ENCODE results near the gene MTAP.

Gene MTAP

DNA sequence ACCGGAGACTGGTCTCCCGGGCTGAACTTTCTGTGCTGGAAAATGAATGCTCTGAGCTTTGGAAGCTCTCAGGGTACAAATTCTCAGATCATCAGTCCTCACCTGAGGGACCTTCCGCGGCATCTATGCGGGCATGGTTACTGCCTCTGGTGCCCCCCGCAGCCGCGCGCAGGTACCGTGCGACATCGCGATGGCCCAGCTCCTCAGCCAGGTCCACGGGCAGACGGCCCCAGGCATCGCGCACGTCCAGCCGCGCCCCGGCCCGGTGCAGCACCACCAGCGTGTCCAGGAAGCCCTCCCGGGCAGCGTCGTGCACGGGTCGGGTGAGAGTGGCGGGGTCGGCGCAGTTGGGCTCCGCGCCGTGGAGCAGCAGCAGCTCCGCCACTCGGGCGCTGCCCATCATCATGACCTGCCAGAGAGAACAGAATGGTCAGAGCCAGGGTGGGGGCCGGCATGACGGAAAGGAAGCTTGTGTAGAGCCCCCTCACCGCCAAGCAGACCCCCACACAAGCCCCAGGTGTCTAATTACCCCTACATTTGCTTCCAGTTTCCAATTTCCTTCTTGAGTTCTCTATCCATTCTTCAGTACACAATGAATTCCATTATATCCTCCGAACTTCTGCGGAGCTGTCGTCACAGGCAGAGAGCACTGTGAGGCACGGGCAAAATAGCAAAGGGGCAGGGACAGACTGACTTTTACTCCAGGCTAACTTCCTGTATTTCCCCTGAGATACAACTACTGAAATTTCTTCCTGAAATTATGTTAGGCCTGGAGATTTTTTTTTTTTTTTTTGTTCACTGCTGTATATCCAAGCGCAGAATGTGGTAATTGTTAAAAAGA, 168.6 kb downstream of the MTAP start:
- Histone ChIP-seq H3K4me3 (ENCODE audit: insufficient read depth in 1 of 2, low read depth in 1 of 2, low read length in 2 of 2) (peak overlapping the region in 1 of 2 experiments; percentile 33), H3K18ac (ENCODE audit: low read depth in 1 of 2, low read length in 2 of 2) (peak overlapping the region in 1 of 2 experiments; percentile 5), H4K91ac (ENCODE audit: low read length) (no peak overlapping the region), H2BK120ac (ENCODE audit: low read depth, low read length) (no peak overlapping the region), H3K4ac (ENCODE audit: low read depth in 1 of 2, low read length in 2 of 2) (peak overlapping the region in 1 of 2 experiments; percentile 33), H3K9ac (ENCODE audit: low read length) (no peak overlapping the region), H3K9me3 (ENCODE audit: control insufficient read depth, low read length) (no peaks in the 10 kb centered on the region), H2AFZ (ENCODE audit: low read depth, low read length) (no peak overlapping the region), H2BK15ac (ENCODE audit: low read depth, poor library complexity, severe bottlenecking) (peak overlapping the region; percentile 21), H2BK5ac (ENCODE audit: low read depth, low read length, poor library complexity, severe bottlenecking) (no peak overlapping the region), H3K27me3 (ENCODE audit: control insufficient read depth in 1 of 2, insufficient read depth in 1 of 2, low read length in 2 of 2) (peaks cover 47 to 94% of the 10 kb centered on the region in 2 experiments), H3K79me1 (replicated peaks; ENCODE audit: low read length, poor library complexity, severe bottlenecking) (peaks cover 13% of the 10 kb centered on the region), H2BK12ac (ENCODE audit: low read length in 2 of 2) (peak overlapping the region in 1 of 2 experiments; percentile 48), H3K4me1 (ENCODE audit: control insufficient read depth, insufficient read depth, low read depth, low read length) (peaks cover 19% of the 10 kb centered on the region), H3K27ac (ENCODE audit: low read length, poor library complexity, severe bottlenecking) (no peak overlapping the region), H2AK5ac (ENCODE audit: low read length, severe bottlenecking) (no peak overlapping the region), H3K14ac (ENCODE audit: low read length in 2 of 2) (peak overlapping the region in 1 of 2 experiments; percentile 26), H3K4me2 (ENCODE audit: low read length, poor library complexity, severe bottlenecking) (peak overlapping the region; percentile 55), H3K23ac (ENCODE audit: low read length in 2 of 2) (peak overlapping the region in 1 of 2 experiments; percentile 83), H4K8ac (ENCODE audit: low read length) (no peak overlapping the region), H3K36me3 (ENCODE audit: control insufficient read depth in 1 of 2, insufficient read depth in 2 of 2, low read depth in 1 of 2, low read length in 2 of 2) (peaks cover 6 to 29% of the 10 kb centered on the region in 2 experiments)
- 6% methylated on average over 44 of the region's 45 CpGs for WGBS
- DNase-seq, result no peak

GRCh38 chr9:21972361-21972760, 169.9 kb downstream of the MTAP start:
- no peak for DNase-seq
- H4K91ac ChIP-seq (ENCODE audit: low read length), result no peak overlapping the region
- H3K4me3 ChIP-seq (ENCODE audit: insufficient read depth in 1 of 2, low read depth in 1 of 2, low read length in 2 of 2), result peak overlapping the region in 1 of 2 experiments; percentile 85
- H4K8ac ChIP-seq (ENCODE audit: low read length), result no peak overlapping the region
- H2BK5ac ChIP-seq (ENCODE audit: low read depth, low read length, poor library complexity, severe bottlenecking), result no peak overlapping the region
- no peak overlapping the region for H3K18ac ChIP-seq (ENCODE audit: low read depth in 1 of 2, low read length in 2 of 2)
- H2BK12ac ChIP-seq (ENCODE audit: low read length in 2 of 2), result no peak overlapping the region
- H2AFZ ChIP-seq (ENCODE audit: low read depth, low read length), result no peak overlapping the region
- H3K27ac ChIP-seq (ENCODE audit: low read length, poor library complexity, severe bottlenecking), result no peak overlapping the region
- no peak overlapping the region for H3K4ac ChIP-seq (ENCODE audit: low read depth in 1 of 2, low read length in 2 of 2)
- H2BK120ac ChIP-seq (ENCODE audit: low read depth, low read length), result no peak overlapping the region
- H3K79me1 ChIP-seq (replicated peaks; ENCODE audit: low read length, poor library complexity, severe bottlenecking), result peaks cover 13% of the 10 kb centered on the region
- H3K14ac ChIP-seq (ENCODE audit: low read length in 2 of 2), result no peak overlapping the region
- no peak overlapping the region for H2BK15ac ChIP-seq (ENCODE audit: low read depth, poor library complexity, severe bottlenecking)
- no peak overlapping the region for H3K23ac ChIP-seq (ENCODE audit: low read length in 2 of 2)
- peaks cover 43 to 100% of the 10 kb centered on the region in 2 experiments for H3K27me3 ChIP-seq (ENCODE audit: control insufficient read depth in 1 of 2, insufficient read depth in 1 of 2, low read length in 2 of 2)
- peaks cover 20% of the 10 kb centered on the region for H3K4me1 ChIP-seq (ENCODE audit: control insufficient read depth, insufficient read depth, low read depth, low read length)
- H3K9me3 ChIP-seq (ENCODE audit: control insufficient read depth, low read length), result no peaks in the 10 kb centered on the region
- H3K36me3 ChIP-seq (ENCODE audit: control insufficient read depth in 1 of 2, insufficient read depth in 2 of 2, low read depth in 1 of 2, low read length in 2 of 2), result peaks cover 6 to 24% of the 10 kb centered on the region in 2 experiments
- no peak overlapping the region for H3K9ac ChIP-seq (ENCODE audit: low read length)
- peak overlapping the region; percentile 12 for H3K4me2 ChIP-seq (ENCODE audit: low read length, poor library complexity, severe bottlenecking)
- no peak overlapping the region for H2AK5ac ChIP-seq (ENCODE audit: low read length, severe bottlenecking)

DNA sequence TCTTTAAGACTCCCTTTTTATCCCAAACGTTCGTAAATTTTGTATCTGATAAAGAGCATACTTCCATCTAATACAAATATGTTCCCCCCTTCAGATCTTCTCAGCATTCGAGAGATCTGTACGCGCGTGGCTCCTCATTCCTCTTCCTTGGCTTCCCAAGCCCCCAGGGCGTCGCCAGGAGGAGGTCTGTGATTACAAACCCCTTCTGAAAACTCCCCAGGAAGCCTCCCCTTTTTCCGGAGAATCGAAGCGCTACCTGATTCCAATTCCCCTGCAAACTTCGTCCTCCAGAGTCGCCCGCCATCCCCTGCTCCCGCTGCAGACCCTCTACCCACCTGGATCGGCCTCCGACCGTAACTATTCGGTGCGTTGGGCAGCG, 171.9 kb downstream of the MTAP start:
- H2AFZ ChIP-seq (ENCODE audit: low read depth, low read length), result no peak overlapping the region
- H3K4me2 ChIP-seq (ENCODE audit: low read length, poor library complexity, severe bottlenecking), result peak overlapping the region; percentile 87
- H3K9me3 ChIP-seq (ENCODE audit: control insufficient read depth, low read length), result no peaks in the 10 kb centered on the region
- WGBS, result 2% methylated on average over 21 of the region's 21 CpGs
- no peak overlapping the region for H3K27ac ChIP-seq (ENCODE audit: low read length, poor library complexity, severe bottlenecking)
- H2BK12ac ChIP-seq (ENCODE audit: low read length in 2 of 2), result no peak overlapping the region
- no peak overlapping the region for H4K91ac ChIP-seq (ENCODE audit: low read length)
- peak overlapping the region; percentile 98 for H2BK15ac ChIP-seq (ENCODE audit: low read depth, poor library complexity, severe bottlenecking)
- no peak overlapping the region for H4K8ac ChIP-seq (ENCODE audit: low read length)
- peak overlapping the region; percentile 80 for H3K9ac ChIP-seq (ENCODE audit: low read length)
- peaks cover 13% of the 10 kb centered on the region for H3K79me1 ChIP-seq (replicated peaks; ENCODE audit: low read length, poor library complexity, severe bottlenecking)
- peak overlapping the region in 1 of 2 experiments; percentile 28 for H3K18ac ChIP-seq (ENCODE audit: low read depth in 1 of 2, low read length in 2 of 2)
- peak overlapping the region; percentile 69 to 85 for H3K4me3 ChIP-seq (ENCODE audit: insufficient read depth in 1 of 2, low read depth in 1 of 2, low read length in 2 of 2)
- peak overlapping the region in 1 of 2 experiments; percentile 50 for H3K4ac ChIP-seq (ENCODE audit: low read depth in 1 of 2, low read length in 2 of 2)
- DNase-seq, result no peak
- H3K14ac ChIP-seq (ENCODE audit: low read length in 2 of 2), result peak overlapping the region; percentile 64 to 75
- no peak overlapping the region for H2AK5ac ChIP-seq (ENCODE audit: low read length, severe bottlenecking)
- H2BK120ac ChIP-seq (ENCODE audit: low read depth, low read length), result no peak overlapping the region
- H2BK5ac ChIP-seq (ENCODE audit: low read depth, low read length, poor library complexity, severe bottlenecking), result no peak overlapping the region
- H3K27me3 ChIP-seq (ENCODE audit: control insufficient read depth in 1 of 2, insufficient read depth in 1 of 2, low read length in 2 of 2), result peaks cover 26 to 99% of the 10 kb centered on the region in 2 experiments
- H3K36me3 ChIP-seq (ENCODE audit: control insufficient read depth in 1 of 2, insufficient read depth in 2 of 2, low read depth in 1 of 2, low read length in 2 of 2), result peaks cover 6 to 16% of the 10 kb centered on the region in 2 experiments
- H3K23ac ChIP-seq (ENCODE audit: low read length in 2 of 2), result peak overlapping the region in 1 of 2 experiments; percentile 77
- H3K4me1 ChIP-seq (ENCODE audit: control insufficient read depth, insufficient read depth, low read depth, low read length), result peaks cover 11% of the 10 kb centered on the region

- Histone ChIP-seq H3K79me1 (replicated peaks; ENCODE audit: low read length, poor library complexity, severe bottlenecking) (peaks cover 14% of the 10 kb centered on the region), H3K36me3 (ENCODE audit: control insufficient read depth in 1 of 2, insufficient read depth in 2 of 2, low read depth in 1 of 2, low read length in 2 of 2) (peaks cover 6 to 12% of the 10 kb centered on the region in 2 experiments), H3K14ac (ENCODE audit: low read length in 2 of 2) (peak overlapping the region; percentile 64 to 75), H4K91ac (ENCODE audit: low read length) (no peak overlapping the region), H3K4me2 (ENCODE audit: low read length, poor library complexity, severe bottlenecking) (peak overlapping the region; percentile 87), H2BK120ac (ENCODE audit: low read depth, low read length) (no peak overlapping the region), H2AFZ (ENCODE audit: low read depth, low read length) (no peak overlapping the region), H3K18ac (ENCODE audit: low read depth in 1 of 2, low read length in 2 of 2) (peak overlapping the region; percentile 4 to 28), H2BK12ac (ENCODE audit: low read length in 2 of 2) (peak overlapping the region in 1 of 2 experiments; percentile 3), H3K4ac (ENCODE audit: low read depth in 1 of 2, low read length in 2 of 2) (peak overlapping the region in 1 of 2 experiments; percentile 50), H3K27me3 (ENCODE audit: control insufficient read depth in 1 of 2, insufficient read depth in 1 of 2, low read length in 2 of 2) (peaks cover 21 to 99% of the 10 kb centered on the region in 2 experiments), H3K27ac (ENCODE audit: low read length, poor library complexity, severe bottlenecking) (peak overlapping the region; percentile 50), H3K4me1 (ENCODE audit: control insufficient read depth, insufficient read depth, low read depth, low read length) (peaks cover 11% of the 10 kb centered on the region), H2BK5ac (ENCODE audit: low read depth, low read length, poor library complexity, severe bottlenecking) (no peak overlapping the region), H3K9ac (ENCODE audit: low read length) (peak overlapping the region; percentile 80), H3K23ac (ENCODE audit: low read length in 2 of 2) (peak overlapping the region; percentile 69 to 77), H3K4me3 (ENCODE audit: insufficient read depth in 1 of 2, low read depth in 1 of 2, low read length in 2 of 2) (peak overlapping the region; percentile 69 to 85), H2BK15ac (ENCODE audit: low read depth, poor library complexity, severe bottlenecking) (peak overlapping the region; percentile 98), H3K9me3 (ENCODE audit: control insufficient read depth, low read length) (no peaks in the 10 kb centered on the region), H2AK5ac (ENCODE audit: low read length, severe bottlenecking) (no peak overlapping the region), H4K8ac (ENCODE audit: low read length) (peak overlapping the region; percentile 24)
- under 1% methylated on average over 40 of the region's 51 CpGs for WGBS
- DNase-seq, result peak; percentile 58
These were observed 172.4 kb downstream of the MTAP start for GRCh38 chr9:21974722-21975409.

All from mesenchymal stem cell (in vitro differentiated cells and primary cell).